GM12892 (cell line): Measurements from ENCODE around the gene GABRA1.

Source experiments
- POLR2A ChIP-seq: IDR thresholded peaks from 2 replicates; pipeline ENCODE4 v1.6.1; 2011; ENCODE audit warnings: low read depth, low read length, control low read depth
- POLR2AphosphoS5 ChIP-seq: IDR thresholded peaks from 2 replicates; pipeline ENCODE4 v1.6.1; 2011; ENCODE audit warnings: low read depth, low read length, control low read depth
- TAF1 ChIP-seq: IDR thresholded peaks from 2 replicates; pipeline ENCODE4 v1.6.1; 2011; ENCODE audit warnings: low read depth, mild to moderate bottlenecking, control low read depth, low read length, borderline replicate concordance

- TF ChIP-seq TAF1 (no peak), POLR2A (no peak), POLR2AphosphoS5 (no peak)
Observed at GRCh38 chr5:161946911-161947310, 99.0 kb downstream of the GABRA1 start.
